Body of pancreas (tissue), 4 donors: ENCODE data around the gene UTP11.

Experiments
- POLR2A ChIP-seq, 3 donors: fragments of 450-650 bp; IDR thresholded peaks; one replicate each; pipeline ENCODE4 v1.6.1; 2016; ENCODE audit warnings: antibody characterized with exemption in 3 of 3, mild to moderate bottlenecking in 2 of 3
- TF ChIP-seq, protein P1 (sequence below), 7 experiments: fragments of 450-650 bp in 4 of 7; fragments of 200-600 bp in 3 of 7; sonication (generic) in 3 of 7; IDR thresholded peaks; one replicate each; pipeline ENCODE4 v1.5.1; 2016 to 2019; ENCODE audit warnings: antibody characterized with exemption in 7 of 7

DNA sequence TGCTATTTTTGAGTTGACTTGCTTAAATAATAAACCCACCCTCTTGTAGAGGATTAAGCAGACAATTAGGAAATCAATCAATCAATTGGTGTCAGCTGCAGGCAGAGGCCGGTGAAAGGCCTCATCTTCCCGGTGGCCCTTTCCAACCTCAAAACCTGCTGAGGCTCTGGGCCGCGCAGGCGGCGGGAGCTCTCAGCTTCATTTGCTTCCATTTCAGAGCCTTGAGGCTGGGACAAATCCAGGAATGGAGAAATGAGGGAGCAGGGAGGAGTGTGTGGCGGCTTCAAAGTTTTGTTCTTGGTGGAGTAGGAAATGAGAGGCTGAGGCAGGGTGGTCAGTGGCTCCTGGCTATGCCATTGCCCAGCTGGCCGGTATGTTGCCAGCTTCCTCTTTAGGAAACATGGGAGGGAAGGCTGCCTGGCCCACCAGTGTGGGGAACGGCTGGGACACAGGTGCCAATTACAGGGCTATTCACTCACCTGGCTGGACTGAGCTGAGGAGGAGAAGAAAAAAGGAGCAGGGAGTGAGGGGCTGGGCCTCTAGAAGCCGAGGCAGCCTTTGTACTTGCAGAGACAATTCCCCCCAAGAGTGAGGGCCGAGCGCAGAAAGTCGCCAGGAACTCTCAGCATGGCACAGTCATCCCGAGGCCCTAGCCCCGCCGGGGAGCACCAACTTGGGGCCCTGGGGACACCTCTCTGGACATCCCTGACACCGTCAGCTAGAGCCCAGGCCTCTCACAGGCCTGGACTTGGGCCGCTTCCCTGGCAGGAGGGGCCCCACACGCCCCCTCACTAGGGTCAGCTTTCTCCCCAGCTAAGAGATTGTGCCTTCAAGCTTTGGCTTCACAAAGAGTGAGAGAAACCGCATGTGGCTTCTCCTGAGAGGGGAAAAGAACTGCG is 29.7 kb downstream of the UTP11 start:
- TF ChIP-seq, protein P1, sequence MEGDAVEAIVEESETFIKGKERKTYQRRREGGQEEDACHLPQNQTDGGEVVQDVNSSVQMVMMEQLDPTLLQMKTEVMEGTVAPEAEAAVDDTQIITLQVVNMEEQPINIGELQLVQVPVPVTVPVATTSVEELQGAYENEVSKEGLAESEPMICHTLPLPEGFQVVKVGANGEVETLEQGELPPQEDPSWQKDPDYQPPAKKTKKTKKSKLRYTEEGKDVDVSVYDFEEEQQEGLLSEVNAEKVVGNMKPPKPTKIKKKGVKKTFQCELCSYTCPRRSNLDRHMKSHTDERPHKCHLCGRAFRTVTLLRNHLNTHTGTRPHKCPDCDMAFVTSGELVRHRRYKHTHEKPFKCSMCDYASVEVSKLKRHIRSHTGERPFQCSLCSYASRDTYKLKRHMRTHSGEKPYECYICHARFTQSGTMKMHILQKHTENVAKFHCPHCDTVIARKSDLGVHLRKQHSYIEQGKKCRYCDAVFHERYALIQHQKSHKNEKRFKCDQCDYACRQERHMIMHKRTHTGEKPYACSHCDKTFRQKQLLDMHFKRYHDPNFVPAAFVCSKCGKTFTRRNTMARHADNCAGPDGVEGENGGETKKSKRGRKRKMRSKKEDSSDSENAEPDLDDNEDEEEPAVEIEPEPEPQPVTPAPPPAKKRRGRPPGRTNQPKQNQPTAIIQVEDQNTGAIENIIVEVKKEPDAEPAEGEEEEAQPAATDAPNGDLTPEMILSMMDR (IDR thresholded peaks at IDR 0.05): no peak
- TF ChIP-seq POLR2A (IDR thresholded peaks at IDR 0.05): no peak
